ENCODE measurements around the gene SNN. TPM values are rescaled to one million over a fixed set of nuclear protein-coding genes. Genes with fewer than 3 reads are reported as not detected.
A peak's percentile ranks its signal among the peaks of the same experiment; 100 is the strongest.

The SNN gene
- total RNA-seq, 1 experiment from 2014 or later: 65.2 TPM

GRCh38 chr16:11683145-11683544 is 14.9 kb downstream of the SNN start:
- Mint-ChIP-seq H3K4me1 (peaks cover 18% of the 10 kb centered on the region), H3K27ac (peak overlapping the region; percentile 24), H3K4me3 (no peak overlapping the region), H3K9me3 (no peaks in the 10 kb centered on the region), H3K27me3 (ENCODE audit: low read depth) (no peaks in the 10 kb centered on the region), H3K36me3 (peaks cover 35% of the 10 kb centered on the region)
- TF ChIP-seq MYBL2 (CRISPR knock-in tag; IDR thresholded peaks at IDR 0.05) (no peak), ZNF396 (CRISPR knock-in tag; IDR thresholded peaks at IDR 0.05; ENCODE audit: borderline replicate concordance) (no peak), ESRRA (CRISPR knock-in tag; IDR thresholded peaks at IDR 0.05; ENCODE audit: borderline replicate concordance) (no peak), CREB1 (CRISPR knock-in tag; IDR thresholded peaks at IDR 0.05) (no peak), GTF2I (CRISPR knock-in tag; conservative IDR thresholded peaks at IDR 0.05) (no peak), NFATC4 (CRISPR knock-in tag; IDR thresholded peaks at IDR 0.05) (no peak), FOXK1 (CRISPR knock-in tag; IDR thresholded peaks at IDR 0.05) (no peak), CDX4 (CRISPR knock-in tag; IDR thresholded peaks at IDR 0.05; ENCODE audit: borderline replicate concordance) (no peak)
- TF ChIP-seq, protein P1, sequence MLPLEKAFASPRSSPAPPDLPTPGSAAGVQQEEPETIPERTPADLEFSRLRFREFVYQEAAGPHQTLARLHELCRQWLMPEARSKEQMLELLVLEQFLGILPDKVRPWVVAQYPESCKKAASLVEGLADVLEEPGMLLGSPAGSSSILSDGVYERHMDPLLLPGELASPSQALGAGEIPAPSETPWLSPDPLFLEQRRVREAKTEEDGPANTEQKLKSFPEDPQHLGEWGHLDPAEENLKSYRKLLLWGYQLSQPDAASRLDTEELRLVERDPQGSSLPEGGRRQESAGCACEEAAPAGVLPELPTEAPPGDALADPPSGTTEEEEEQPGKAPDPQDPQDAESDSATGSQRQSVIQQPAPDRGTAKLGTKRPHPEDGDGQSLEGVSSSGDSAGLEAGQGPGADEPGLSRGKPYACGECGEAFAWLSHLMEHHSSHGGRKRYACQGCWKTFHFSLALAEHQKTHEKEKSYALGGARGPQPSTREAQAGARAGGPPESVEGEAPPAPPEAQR (CRISPR knock-in tag; IDR thresholded peaks at IDR 0.05): no peak
- TF ChIP-seq, protein P2, sequence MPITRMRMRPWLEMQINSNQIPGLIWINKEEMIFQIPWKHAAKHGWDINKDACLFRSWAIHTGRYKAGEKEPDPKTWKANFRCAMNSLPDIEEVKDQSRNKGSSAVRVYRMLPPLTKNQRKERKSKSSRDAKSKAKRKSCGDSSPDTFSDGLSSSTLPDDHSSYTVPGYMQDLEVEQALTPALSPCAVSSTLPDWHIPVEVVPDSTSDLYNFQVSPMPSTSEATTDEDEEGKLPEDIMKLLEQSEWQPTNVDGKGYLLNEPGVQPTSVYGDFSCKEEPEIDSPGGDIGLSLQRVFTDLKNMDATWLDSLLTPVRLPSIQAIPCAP (CRISPR knock-in tag; IDR thresholded peaks at IDR 0.05): no peak
- TF ChIP-seq, protein P3, sequence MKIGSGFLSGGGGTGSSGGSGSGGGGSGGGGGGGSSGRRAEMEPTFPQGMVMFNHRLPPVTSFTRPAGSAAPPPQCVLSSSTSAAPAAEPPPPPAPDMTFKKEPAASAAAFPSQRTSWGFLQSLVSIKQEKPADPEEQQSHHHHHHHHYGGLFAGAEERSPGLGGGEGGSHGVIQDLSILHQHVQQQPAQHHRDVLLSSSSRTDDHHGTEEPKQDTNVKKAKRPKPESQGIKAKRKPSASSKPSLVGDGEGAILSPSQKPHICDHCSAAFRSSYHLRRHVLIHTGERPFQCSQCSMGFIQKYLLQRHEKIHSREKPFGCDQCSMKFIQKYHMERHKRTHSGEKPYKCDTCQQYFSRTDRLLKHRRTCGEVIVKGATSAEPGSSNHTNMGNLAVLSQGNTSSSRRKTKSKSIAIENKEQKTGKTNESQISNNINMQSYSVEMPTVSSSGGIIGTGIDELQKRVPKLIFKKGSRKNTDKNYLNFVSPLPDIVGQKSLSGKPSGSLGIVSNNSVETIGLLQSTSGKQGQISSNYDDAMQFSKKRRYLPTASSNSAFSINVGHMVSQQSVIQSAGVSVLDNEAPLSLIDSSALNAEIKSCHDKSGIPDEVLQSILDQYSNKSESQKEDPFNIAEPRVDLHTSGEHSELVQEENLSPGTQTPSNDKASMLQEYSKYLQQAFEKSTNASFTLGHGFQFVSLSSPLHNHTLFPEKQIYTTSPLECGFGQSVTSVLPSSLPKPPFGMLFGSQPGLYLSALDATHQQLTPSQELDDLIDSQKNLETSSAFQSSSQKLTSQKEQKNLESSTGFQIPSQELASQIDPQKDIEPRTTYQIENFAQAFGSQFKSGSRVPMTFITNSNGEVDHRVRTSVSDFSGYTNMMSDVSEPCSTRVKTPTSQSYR (CRISPR knock-in tag; IDR thresholded peaks at IDR 0.05): no peak
- ATAC-seq (no peak), DNase-seq (ENCODE audit: low spot score) (no peak)
- POLR2A ChIA-PET: no interaction called here
- CTCF ChIA-PET: interaction anchor here (0.7 kb wide), 1 partner anchor 15 kb away, joined by 3 read pairs; no protein-coding TSS in a partner anchor

DNA sequence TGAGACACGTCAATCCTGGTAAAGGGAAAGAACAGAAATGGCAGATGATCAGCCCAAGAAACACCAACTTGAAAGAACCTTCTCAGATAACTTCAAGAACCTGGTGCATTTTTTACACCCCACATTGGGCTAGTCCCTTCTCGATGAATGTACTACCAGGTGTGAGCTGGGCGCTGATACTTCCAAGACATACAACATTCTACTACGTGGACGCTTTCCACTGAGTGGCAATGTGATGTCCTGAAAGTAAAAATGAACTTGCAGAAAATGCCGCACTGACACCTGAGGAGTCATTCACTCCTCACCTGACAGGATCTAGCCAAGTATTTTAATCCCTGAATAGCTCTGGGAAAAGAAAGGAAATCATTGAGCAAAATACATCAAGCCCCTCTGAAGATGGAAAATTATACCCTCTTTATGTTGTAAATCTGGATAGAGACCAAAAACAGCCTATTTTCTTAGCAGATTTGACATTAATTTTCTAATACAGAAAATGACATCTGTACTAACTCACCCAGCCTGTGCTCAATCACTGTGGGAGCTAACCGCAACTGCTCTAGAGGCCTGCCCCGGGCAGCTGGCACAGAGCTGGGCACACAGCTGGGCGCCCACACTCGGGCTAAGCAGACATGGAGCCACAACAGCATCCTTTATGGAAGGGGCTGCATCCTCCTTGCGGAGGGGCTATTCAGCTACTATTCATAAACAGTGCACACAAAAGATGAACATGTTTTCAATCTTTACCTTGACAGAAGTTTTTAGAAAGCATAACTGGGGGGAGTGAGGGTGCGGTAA is 16.2 kb downstream of the SNN start:
- H3K4me3 Mint-ChIP-seq: no peak overlapping the region
- no peaks in the 10 kb centered on the region for H3K27me3 Mint-ChIP-seq (ENCODE audit: low read depth)
- TF ChIP-seq NR2C2 (CRISPR knock-in tag; IDR thresholded peaks at IDR 0.05): no peak
- TF ChIP-seq TEAD1 (CRISPR knock-in tag; IDR thresholded peaks at IDR 0.05): no peak
- TF ChIP-seq ZMAT4 (CRISPR knock-in tag; IDR thresholded peaks at IDR 0.05): no peak
- no peak for TF ChIP-seq PREB (CRISPR knock-in tag; IDR thresholded peaks at IDR 0.05; ENCODE audit: borderline replicate concordance)
- TF ChIP-seq HMGA2 (CRISPR knock-in tag; IDR thresholded peaks at IDR 0.05): no peak
- no peak for TF ChIP-seq MXD4 (CRISPR knock-in tag; IDR thresholded peaks at IDR 0.05; ENCODE audit: borderline replicate concordance)
- TF ChIP-seq FOXK1 (CRISPR knock-in tag; IDR thresholded peaks at IDR 0.05): no peak
- TF ChIP-seq MYBL2 (CRISPR knock-in tag; IDR thresholded peaks at IDR 0.05): no peak
- TF ChIP-seq, protein P4, sequence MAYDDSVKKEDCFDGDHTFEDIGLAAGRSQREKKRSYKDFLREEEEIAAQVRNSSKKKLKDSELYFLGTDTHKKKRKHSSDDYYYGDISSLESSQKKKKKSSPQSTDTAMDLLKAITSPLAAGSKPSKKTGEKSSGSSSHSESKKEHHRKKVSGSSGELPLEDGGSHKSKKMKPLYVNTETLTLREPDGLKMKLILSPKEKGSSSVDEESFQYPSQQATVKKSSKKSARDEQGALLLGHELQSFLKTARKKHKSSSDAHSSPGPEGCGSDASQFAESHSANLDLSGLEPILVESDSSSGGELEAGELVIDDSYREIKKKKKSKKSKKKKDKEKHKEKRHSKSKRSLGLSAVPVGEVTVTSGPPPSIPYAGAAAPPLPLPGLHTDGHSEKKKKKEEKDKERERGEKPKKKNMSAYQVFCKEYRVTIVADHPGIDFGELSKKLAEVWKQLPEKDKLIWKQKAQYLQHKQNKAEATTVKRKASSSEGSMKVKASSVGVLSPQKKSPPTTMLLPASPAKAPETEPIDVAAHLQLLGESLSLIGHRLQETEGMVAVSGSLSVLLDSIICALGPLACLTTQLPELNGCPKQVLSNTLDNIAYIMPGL (CRISPR knock-in tag; IDR thresholded peaks at IDR 0.05): no peak
- no peak for TF ChIP-seq CREB1 (CRISPR knock-in tag; IDR thresholded peaks at IDR 0.05)
- no peak for TF ChIP-seq CBFB (CRISPR knock-in tag; IDR thresholded peaks at IDR 0.05; ENCODE audit: low read depth)
- no peak for TF ChIP-seq AR (CRISPR knock-in tag; IDR thresholded peaks at IDR 0.05)
- no peak for TF ChIP-seq MLX (CRISPR knock-in tag; IDR thresholded peaks at IDR 0.05)
- H3K9me3 Mint-ChIP-seq: no peaks in the 10 kb centered on the region
- ChIA-PET CTCF (interaction anchor here (0.6 kb wide), 1 partner anchor 221 kb away, joined by 3 read pairs; no protein-coding TSS in a partner anchor), POLR2A (interaction anchor here (0.6 kb wide), 1 partner anchor 34 kb away, joined by 3 read pairs; no protein-coding TSS in a partner anchor)
- ATAC-seq (no peak), DNase-seq (ENCODE audit: low spot score) (no peak)
- peaks cover 26% of the 10 kb centered on the region for H3K36me3 Mint-ChIP-seq
- H3K27ac Mint-ChIP-seq: no peak overlapping the region
- H3K4me1 Mint-ChIP-seq: peaks cover 18% of the 10 kb centered on the region
